ENCODE data around the gene CCSAP. TPM values are rescaled to one million over a fixed set of nuclear protein-coding genes. Genes with fewer than 3 reads are reported as not detected.

Gene CCSAP
- total RNA-seq, 1 experiment from 2014 or later, result 8.5 TPM

DNA sequence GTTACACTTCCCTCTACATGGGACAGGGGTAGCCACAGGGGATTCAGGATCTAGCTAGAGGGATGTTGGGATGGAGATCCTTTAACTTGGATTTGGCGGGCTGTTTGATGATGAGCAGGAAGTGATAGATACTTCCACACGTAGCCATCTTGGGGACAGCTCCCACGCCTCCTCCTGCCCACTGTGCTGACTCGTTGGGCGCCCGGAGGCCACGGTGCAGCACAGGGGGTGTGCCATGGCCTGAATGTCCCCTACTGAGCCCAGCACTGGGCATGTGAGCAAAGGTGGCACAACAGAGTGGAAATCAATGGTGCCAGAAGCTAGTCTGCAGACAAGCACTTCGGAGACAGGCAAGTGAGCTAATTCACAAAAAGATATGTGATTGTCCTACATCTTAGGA lies 31.6 kb upstream of the CCSAP start:
- no peak overlapping the region for H2AK5ac ChIP-seq (ENCODE audit: insufficient read length, low read length)
- no peak overlapping the region for H3K18ac ChIP-seq (ENCODE audit: insufficient read length, low read depth, low read length)
- H3K9me3 ChIP-seq (ENCODE audit: control insufficient read depth, low read depth, low read length), result no peaks in the 10 kb centered on the region
- no peak overlapping the region for H2BK120ac ChIP-seq (ENCODE audit: low read depth, low read length, poor library complexity, severe bottlenecking)
- no peak overlapping the region for H2BK15ac ChIP-seq (ENCODE audit: low read depth, low read length)
- no peak overlapping the region for H4K5ac ChIP-seq (ENCODE audit: insufficient read length, low read depth, low read length)
- WGBS (ENCODE audit: extremely low coverage, insufficient read length, low lambda C conversion rate), result no CpG with 5 or more reads among the region's 8 CpGs
- no peaks in the 10 kb centered on the region for H3K79me2 ChIP-seq (ENCODE audit: insufficient read depth, low read length)
- no peaks in the 10 kb centered on the region for H3K23me2 ChIP-seq (ENCODE audit: insufficient read length, low read depth, low read length, poor library complexity, severe bottlenecking)
- H3K56ac ChIP-seq (ENCODE audit: insufficient read length, low read depth, low read length), result no peak overlapping the region
- H4K20me1 ChIP-seq (ENCODE audit: control insufficient read depth, insufficient read depth, insufficient read length), result no peaks in the 10 kb centered on the region
- no peaks in the 10 kb centered on the region for H3K79me1 ChIP-seq (ENCODE audit: insufficient read depth, low read depth, low read length, poor library complexity, severe bottlenecking)
- no peak overlapping the region for H3K4ac ChIP-seq (ENCODE audit: low read depth, low read length)
- Mint-ChIP-seq H3K27me3 (ENCODE audit: low read depth) (no peaks in the 10 kb centered on the region; the same call in 1 of the 2 replicates), H3K27ac (no peak overlapping the region), H3K9me3 (no peaks in the 10 kb centered on the region), H3K36me3 (ENCODE audit: insufficient read depth in 1 of 3, low read depth in 3 of 3) (no peaks in the 10 kb centered on the region; a peak in 2 of 7 replicates), H3K4me3 (no peak overlapping the region), H3K4me1 (peaks cover 7 to 8% of the 10 kb centered on the region in 2 experiments)
- no peak overlapping the region for H3K23ac ChIP-seq (ENCODE audit: insufficient read length, low read depth, low read length)
- H4K91ac ChIP-seq (ENCODE audit: insufficient read length, low read depth, low read length), result no peak overlapping the region
- no peak overlapping the region for H3K27ac ChIP-seq (ENCODE audit: insufficient read length, low read depth, low read length)
- peaks cover under 1% of the 10 kb centered on the region; the same call in 1 of the 2 replicates for H3K4me1 ChIP-seq (ENCODE audit: insufficient read depth, low read length)
- no peak overlapping the region for H2BK20ac ChIP-seq (ENCODE audit: low read depth, low read length, poor library complexity, severe bottlenecking)
- no peak overlapping the region for H2AFZ ChIP-seq (ENCODE audit: low read length)
- no peak for TF ChIP-seq CTCF (conservative IDR thresholded peaks at IDR 0.05)
- no peak overlapping the region for H3K4me2 ChIP-seq (ENCODE audit: insufficient read depth, insufficient read length, low read length)
- no peak for DNase-seq
- no peak overlapping the region for H3T11ph ChIP-seq (ENCODE audit: low read length)
- no peak overlapping the region for H3K9ac ChIP-seq (ENCODE audit: extremely low read depth, insufficient read length, low read length)
- no peak overlapping the region for H2BK12ac ChIP-seq (ENCODE audit: insufficient read length, low read depth, low read length)
- no peak overlapping the region for H4K8ac ChIP-seq (replicated peaks; ENCODE audit: insufficient read length, low read depth, low read length)
- no peak overlapping the region for H3K14ac ChIP-seq (ENCODE audit: insufficient read depth, low read length)
- no peak overlapping the region for H2BK5ac ChIP-seq (ENCODE audit: insufficient read length, low read length)
- no peaks in the 10 kb centered on the region for H3K27me3 ChIP-seq (ENCODE audit: insufficient read depth, low read length)
